Epithelial cell of proximal tubule (primary cell): ENCODE data around the gene EML5. TPM values are rescaled to one million over a fixed set of nuclear protein-coding genes. Genes with fewer than 3 reads are reported as not detected.

ENCODE experiments used
- DNase-seq: peaks from one replicate; pipeline ENCODE4 v3.0.0-alpha.2; 2011; ENCODE audit warnings: low read depth
- H3K4me3 ChIP-seq: 2 replicates; pipeline ENCODE4 v1.5.1; 2011; ENCODE audit warnings: low read depth, mild to moderate bottlenecking, low read length
- total RNA-seq: library from RNA; depleted of rRNA; stranded (reverse); fragments of >200 nt; gene quantifications from 2 replicates; pipeline ENCODE4 v1.2.3, GENCODE V29; 2015
- TF ChIP-seq, protein P1 (sequence below): conservative IDR thresholded peaks from 2 replicates; pipeline ENCODE4 v1.5.1; 2012; ENCODE audit warnings: low read depth, mild to moderate bottlenecking, low read length

Gene EML5
- total RNA-seq, 1 donor from 2014 or later: 0.40 TPM

DNA sequence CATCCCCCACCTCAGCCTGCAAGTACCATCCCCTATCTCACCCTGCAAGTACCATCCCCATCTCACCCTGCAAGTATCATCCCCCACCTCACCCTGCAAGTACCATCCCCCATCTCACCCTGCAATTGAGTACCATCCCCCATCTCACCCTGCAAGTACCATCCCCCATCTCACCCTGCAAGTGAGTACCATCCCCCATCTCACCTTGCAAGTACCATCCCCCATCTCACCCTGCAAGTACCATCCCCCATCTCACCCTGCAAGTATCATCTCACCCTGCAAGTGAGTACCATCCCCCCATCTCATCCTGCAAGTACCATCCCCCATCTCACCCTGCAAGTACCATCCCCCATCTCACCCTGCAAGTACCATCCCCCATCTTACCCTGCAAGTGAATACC, 184.9 kb downstream of the EML5 start:
- TF ChIP-seq, protein P1, sequence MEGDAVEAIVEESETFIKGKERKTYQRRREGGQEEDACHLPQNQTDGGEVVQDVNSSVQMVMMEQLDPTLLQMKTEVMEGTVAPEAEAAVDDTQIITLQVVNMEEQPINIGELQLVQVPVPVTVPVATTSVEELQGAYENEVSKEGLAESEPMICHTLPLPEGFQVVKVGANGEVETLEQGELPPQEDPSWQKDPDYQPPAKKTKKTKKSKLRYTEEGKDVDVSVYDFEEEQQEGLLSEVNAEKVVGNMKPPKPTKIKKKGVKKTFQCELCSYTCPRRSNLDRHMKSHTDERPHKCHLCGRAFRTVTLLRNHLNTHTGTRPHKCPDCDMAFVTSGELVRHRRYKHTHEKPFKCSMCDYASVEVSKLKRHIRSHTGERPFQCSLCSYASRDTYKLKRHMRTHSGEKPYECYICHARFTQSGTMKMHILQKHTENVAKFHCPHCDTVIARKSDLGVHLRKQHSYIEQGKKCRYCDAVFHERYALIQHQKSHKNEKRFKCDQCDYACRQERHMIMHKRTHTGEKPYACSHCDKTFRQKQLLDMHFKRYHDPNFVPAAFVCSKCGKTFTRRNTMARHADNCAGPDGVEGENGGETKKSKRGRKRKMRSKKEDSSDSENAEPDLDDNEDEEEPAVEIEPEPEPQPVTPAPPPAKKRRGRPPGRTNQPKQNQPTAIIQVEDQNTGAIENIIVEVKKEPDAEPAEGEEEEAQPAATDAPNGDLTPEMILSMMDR: no peak
- no peak overlapping the region for H3K4me3 ChIP-seq
- no peak for DNase-seq

DNA sequence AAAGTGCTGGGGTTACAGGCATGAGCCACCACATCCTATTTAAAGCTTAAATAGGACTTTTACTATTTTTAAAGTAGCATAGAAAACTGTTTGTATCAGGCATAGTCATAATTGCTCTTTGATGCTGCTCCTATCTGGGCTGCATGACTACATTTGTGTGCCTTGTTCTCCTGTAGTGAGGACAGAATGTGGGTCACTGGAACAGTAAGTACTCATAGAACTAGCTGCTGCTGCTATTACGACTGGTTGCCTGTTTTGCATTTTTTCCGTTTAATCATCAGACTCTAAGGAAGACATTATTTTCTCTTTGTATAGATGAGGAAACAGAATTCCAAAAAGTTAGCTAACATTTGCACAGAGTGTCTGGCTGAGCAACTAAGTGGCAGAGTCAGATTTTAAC, 187.2 kb downstream of the EML5 start:
- TF ChIP-seq, protein P1: no peak
- H3K4me3 ChIP-seq: no peak overlapping the region
- DNase-seq: no peak

DNA sequence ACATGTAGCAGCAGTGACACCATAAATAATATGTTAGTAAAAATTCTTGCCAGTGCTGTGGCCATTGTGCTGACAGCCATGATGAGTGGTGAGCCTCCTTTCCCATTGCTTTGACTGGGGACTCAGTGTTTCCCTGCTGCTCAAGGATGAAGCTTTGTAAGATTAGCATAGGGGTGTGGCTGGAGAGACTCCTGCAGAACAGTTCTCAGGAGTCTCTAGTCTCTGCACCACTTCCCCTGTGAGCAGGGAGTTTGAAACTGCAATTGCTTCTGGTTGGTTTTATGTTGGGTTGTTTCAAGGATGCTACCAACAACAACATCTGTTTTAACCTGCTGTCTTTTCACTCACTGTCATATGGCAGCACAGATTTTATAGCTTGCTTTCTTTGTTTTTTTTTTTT, 188.5 kb downstream of the EML5 start:
- DNase-seq: no peak
- no peak overlapping the region for H3K4me3 ChIP-seq
- TF ChIP-seq, protein P1: no peak

DNA sequence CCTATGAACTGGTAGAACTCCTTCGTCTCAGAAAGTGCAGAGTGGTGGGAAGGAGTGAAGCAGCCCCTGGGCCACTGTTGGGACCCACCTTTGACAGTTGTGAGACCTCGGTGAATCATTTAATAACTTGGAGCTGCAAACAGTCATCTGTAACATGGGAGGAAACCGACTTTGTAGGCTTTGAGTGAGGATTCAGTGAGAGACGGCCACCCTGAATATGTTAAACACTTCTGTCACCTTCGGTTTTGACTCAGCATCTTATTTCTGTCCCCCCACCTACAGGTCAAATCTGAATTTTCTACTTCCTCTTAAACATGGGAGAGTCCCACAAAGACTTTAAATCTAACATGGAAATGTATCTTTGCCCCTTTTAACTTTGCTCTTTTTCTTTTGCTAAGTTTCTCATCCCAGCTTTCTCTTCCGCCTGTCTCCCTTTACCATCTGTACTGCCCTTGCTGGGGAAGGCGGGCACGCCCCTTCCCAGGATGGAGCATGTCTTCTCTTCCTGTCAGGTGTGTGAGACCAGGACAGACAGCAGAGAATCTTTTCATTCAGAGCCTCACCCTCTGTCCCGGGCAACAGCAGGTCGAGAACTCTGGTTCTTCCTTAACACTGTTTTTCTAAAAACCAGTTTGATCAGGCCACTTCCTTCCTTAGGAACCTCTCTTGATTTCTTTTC, 192.9 kb downstream of the EML5 start:
- H3K4me3 ChIP-seq: no peak overlapping the region
- no peak for DNase-seq
- TF ChIP-seq, protein P1: no peak

DNA sequence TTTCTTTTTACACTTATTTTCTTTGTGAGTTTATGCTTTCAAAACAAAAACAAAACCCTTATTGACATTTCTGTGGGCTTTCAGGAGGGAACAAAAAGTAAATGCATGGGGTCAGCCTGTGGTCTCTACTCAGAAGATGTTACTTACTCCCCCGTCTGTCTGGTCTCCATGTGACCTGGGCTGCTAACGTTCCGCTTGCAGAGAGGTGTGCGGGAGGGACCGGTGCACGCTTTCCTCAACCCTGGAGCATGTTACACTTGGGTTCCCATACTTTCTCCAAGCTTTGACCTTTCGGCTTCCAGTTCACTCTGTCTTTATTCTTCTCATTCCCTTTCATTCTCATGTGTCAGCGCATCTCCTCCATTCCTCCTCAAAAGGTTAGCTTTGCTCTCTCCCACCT, 193.4 kb downstream of the EML5 start:
- H3K4me3 ChIP-seq: no peak overlapping the region
- no peak for DNase-seq
- TF ChIP-seq, protein P1: no peak

DNA sequence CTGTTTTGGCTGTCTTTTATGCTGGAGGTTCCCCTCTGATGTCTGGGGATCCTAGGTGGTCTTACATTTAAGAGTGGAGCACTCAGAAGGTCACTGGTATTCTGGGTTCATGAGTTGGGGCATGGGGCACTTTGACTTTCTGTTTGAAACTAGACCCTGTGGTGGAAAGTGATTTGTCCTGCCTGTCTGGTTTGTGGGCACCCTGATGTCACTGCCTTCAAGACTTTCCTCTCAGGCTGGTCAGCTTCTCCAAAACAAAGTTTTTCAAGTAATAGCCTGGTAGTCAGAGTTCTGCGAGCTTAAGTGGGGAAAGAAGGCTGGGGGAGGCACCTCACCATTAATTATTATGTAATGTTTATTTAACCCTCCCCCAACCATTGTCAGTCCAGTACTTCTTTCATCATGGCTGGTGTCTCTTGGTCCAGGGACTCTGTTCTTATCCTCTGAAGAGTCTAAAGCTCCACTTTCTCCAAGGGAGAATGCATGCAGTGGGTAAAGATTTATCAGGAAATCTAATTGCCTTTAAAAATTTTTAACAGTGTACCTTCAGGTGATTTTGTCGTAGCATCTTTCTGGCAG, 194.6 kb downstream of the EML5 start:
- H3K4me3 ChIP-seq: no peak overlapping the region
- DNase-seq: no peak
- TF ChIP-seq, protein P1: no peak

DNA sequence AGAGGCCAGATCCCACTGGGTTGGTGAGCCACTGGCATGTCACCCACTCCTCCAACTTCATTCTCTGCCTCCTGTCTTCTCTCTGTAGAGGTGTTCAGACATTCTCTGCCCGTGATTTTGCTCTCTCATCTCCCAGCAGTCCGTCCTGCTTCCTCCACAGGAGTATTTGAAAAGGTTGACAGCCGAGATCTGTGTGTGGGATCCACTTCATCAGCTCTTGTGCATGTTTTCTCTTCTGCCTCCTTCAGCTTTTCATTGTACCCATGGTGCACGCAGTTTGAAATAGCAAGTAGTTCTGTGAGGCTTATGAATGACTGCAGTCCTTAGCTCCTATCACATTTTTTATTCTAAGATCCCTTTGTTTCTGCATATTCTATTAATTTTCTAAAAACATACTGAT, 195.2 kb downstream of the EML5 start:
- TF ChIP-seq, protein P1: no peak
- DNase-seq: no peak
- H3K4me3 ChIP-seq: no peak overlapping the region
